K562 (cell line): Measurements from ENCODE around the gene TM9SF4. TPM values are rescaled to one million over a fixed set of nuclear protein-coding genes. Genes with fewer than 3 reads are reported as not detected.
A peak's percentile ranks its signal among the peaks of the same experiment; 100 is the strongest.

Experiments
- ATAC-seq: fragments of 200-7000 bp; cut with Tn5 transposase; 3 replicates; pipeline ENCODE4 v1.9.1; 2020; ENCODE audit warnings: moderate library complexity
- BruUV-seq: library from RNA; stranded (reverse); fragments of 400-500 nt; replicated peaks from 2 replicates; lab custom pipeline; 2021; lab: Mats Ljungman, UMichigan
- CTCF ChIA-PET: fragments of 300-600 bp; formaldehyde crosslinking; extraction: SDS; loops from one replicate; lab custom pipeline; 2021; ENCODE audit warnings: low intra/inter-chr PET ratio; lab: Yijun Ruan, JAX
- POLR2A ChIA-PET: fragments of 300-600, 350-650 bp; sonication (Branson Sonifier 250); formaldehyde crosslinking; extraction: SDS; loops from one replicate; lab custom pipeline; 2021; ENCODE audit warnings: antibody characterized with exemption, inconsistent platforms; lab: Yijun Ruan, JAX
- DNase-seq, 4 experiments: peaks; one replicate each; pipeline versions ENCODE4 v3.0.0 to v3.0.0-alpha.2; 2011 to 2018; ENCODE audit warnings: low spot score in 3 of 4, mixed read lengths in 3 of 4; ENCODE audit errors: extremely low read depth in 1 of 4
- FAIRE-seq: peaks from 2 replicates; lab custom pipeline; 2011; peaks lifted over from hg19 to GRCh38; lab: Jason Lieb, UNC
- H2AFZ ChIP-seq: 2 replicates; pipeline ENCODE4 v1.6.0; 2011; ENCODE audit warnings: low read depth, low read length, control low read depth, inconsistent platforms
- H3K27ac ChIP-seq: fragments of 200-600 bp; 3 replicates; pipeline ENCODE4 v1.8.0; 2011; ENCODE audit warnings: low read depth, mild to moderate bottlenecking, control low read depth, inconsistent platforms, low read length, moderate library complexity, mixed read lengths; ENCODE audit errors: extremely low read depth
- H3K27me3 ChIP-seq, 2 experiments: fragments of 300-600 bp in 1 of 2; 2 replicates in 1 of 2; 3 replicates in 1 of 2; pipeline versions ENCODE4 v1.6.0 to v1.8.0; 2011; ENCODE audit warnings: inconsistent platforms in 2 of 2, low read length in 2 of 2, mild to moderate bottlenecking in 1 of 2, mixed read lengths in 1 of 2, moderate library complexity in 1 of 2; ENCODE audit not compliant: control insufficient read depth in 2 of 2, insufficient read depth in 2 of 2
- H3K36me3 ChIP-seq: fragments of 300-600 bp; 3 replicates; pipeline ENCODE4 v1.8.0; 2011; ENCODE audit warnings: mild to moderate bottlenecking, low read length, inconsistent platforms; ENCODE audit not compliant: control insufficient read depth, insufficient read depth
- H3K4me1 ChIP-seq, 2 experiments: fragments of 200-600 bp in 1 of 2; replicated peaks in 1 of 2; 2 replicates in 1 of 2; 3 replicates in 1 of 2; pipeline versions ENCODE4 v1.5.1 to v1.8.0; 2011; ENCODE audit warnings: inconsistent platforms in 2 of 2, low read length in 2 of 2, mild to moderate bottlenecking in 1 of 2, mixed read lengths in 1 of 2, moderate library complexity in 1 of 2; ENCODE audit not compliant: control insufficient read depth in 2 of 2, insufficient read depth in 2 of 2
- H3K4me2 ChIP-seq: 2 replicates; pipeline ENCODE4 v1.6.1; 2011; ENCODE audit warnings: low read length, control low read depth, inconsistent platforms, mixed read lengths; ENCODE audit not compliant: insufficient read depth
- H3K4me3 ChIP-seq: fragments of 200-600 bp; sonication (generic), shearing (Covaris generic); 2 replicates; pipeline ENCODE4 v1.5.1; 2016; ENCODE audit warnings: control low read depth, inconsistent platforms
- H3K79me2 ChIP-seq: fragments of 200-600 bp; 3 replicates; pipeline ENCODE4 v1.8.0; 2011; ENCODE audit warnings: low read length, inconsistent platforms; ENCODE audit not compliant: control insufficient read depth, insufficient read depth
- H3K9ac ChIP-seq, 2 experiments: 2 replicates each; pipeline versions ENCODE4 v1.6.0 to v1.6.1; 2011; ENCODE audit warnings: low read depth in 2 of 2, low read length in 2 of 2, control low read depth in 1 of 2, inconsistent platforms in 1 of 2, mild to moderate bottlenecking in 1 of 2, mixed read lengths in 1 of 2; ENCODE audit not compliant: insufficient read depth in 1 of 2
- H3K9me1 ChIP-seq: one replicate; pipeline ENCODE4 v1.6.0; 2011; ENCODE audit warnings: inconsistent platforms, mild to moderate bottlenecking, low read length, moderate library complexity; ENCODE audit not compliant: control insufficient read depth, insufficient read depth
- H3K9me3 ChIP-seq: replicated peaks from 2 replicates; pipeline ENCODE4 v1.5.1; 2011; ENCODE audit warnings: low read depth, low read length, inconsistent platforms; ENCODE audit not compliant: control insufficient read depth, insufficient read depth
- H4K20me1 ChIP-seq: replicated peaks from 2 replicates; pipeline ENCODE4 v1.6.1; 2011; ENCODE audit warnings: low read length, inconsistent platforms, mixed read lengths; ENCODE audit not compliant: control insufficient read depth, insufficient read depth
- HDAC8 ChIP-seq: fragments of 450-650 bp; IDR thresholded peaks from 2 replicates; pipeline ENCODE4 v1.6.1; 2016; ENCODE audit warnings: mild to moderate bottlenecking, missing genetic modification characterization, moderate library complexity, missing compliant biosample characterization
- MEF2D ChIP-seq: conservative IDR thresholded peaks from 2 replicates; pipeline ENCODE4 v1.6.1; 2016; ENCODE audit warnings: low read depth, missing genetic modification characterization, missing compliant biosample characterization
- NCOA2 ChIP-seq, 2 experiments: fragments of 450-650 bp; IDR thresholded peaks; 2 replicates each; pipeline ENCODE4 v1.6.1; 2018; ENCODE audit warnings: mild to moderate bottlenecking in 2 of 2, moderate library complexity in 1 of 2; ENCODE audit not compliant: partially characterized antibody in 2 of 2
- POLR2AphosphoS2 ChIP-seq: IDR thresholded peaks from 2 replicates; pipeline ENCODE4 v1.6.1; 2012; ENCODE audit warnings: low read length, improper control_type of control experiment
- TAF9B ChIP-seq: fragments of 450-650 bp; IDR thresholded peaks from 2 replicates; pipeline ENCODE4 v1.6.1; 2018; ENCODE audit warnings: mild to moderate bottlenecking; ENCODE audit not compliant: partially characterized antibody
- ZHX1 ChIP-seq: fragments of 150-350 bp; conservative IDR thresholded peaks from 2 replicates; pipeline ENCODE4 v1.6.1; 2014; ENCODE audit warnings: low read length
- ZNF384 ChIP-seq: IDR thresholded peaks from 2 replicates; pipeline ENCODE4 v1.6.1; 2012; ENCODE audit warnings: low read depth, low read length, improper control_type of control experiment
- WGBS: fragments of 100-300 bp; shearing (Covaris generic); methylation state at CpG from one replicate; pipeline ENCODE4 v1.1.6; 2016; ENCODE audit warnings: low coverage, mixed read lengths; ENCODE audit not compliant: insufficient coverage; ENCODE audit errors: missing lambda C conversion rate; 5-methylcytosine and 5-hydroxymethylcytosine counted together
- in situ Hi-C: fragments of 300-500 bp; cut with MboI; formaldehyde crosslinking; loops from 4 replicates; pipeline ENCODE4 v1.15.0; 2018; ENCODE audit warnings: inconsistent platforms, mixed read lengths
- intact Hi-C: fragments of 100-400 bp; cut with micrococcal nuclease; formaldehyde crosslinking; loops from 2 replicates; pipeline ENCODE4 v1.14.2; 2022
- polyA plus RNA-seq, 8 experiments: library from polyadenylated mRNA; depleted of rRNA in 4 of 8; stranded (reverse) in 5 of 8; unstranded in 3 of 8; fragments of >200 nt; fragmentation: Nextera tagmentation in 2 of 8; fragmentation: Illumina TruSeq in 1 of 8; extraction: Ambion mirVana in 2 of 8; extraction: Trizol in 1 of 8; gene quantifications; 2 replicates each; pipeline versions ENCODE4 v1.2.1 to v1.2.3, GENCODE V29; 2011 to 2014; ENCODE audit warnings: inconsistent platforms in 1 of 8, missing spikeins in 1 of 8
- total RNA-seq, 7 experiments: library from RNA; depleted of rRNA in 6 of 7; stranded (reverse); fragments of >200 nt in 6 of 7; fragmentation: Illumina TruSeq in 2 of 7; extraction: Trizol in 2 of 7; gene quantifications; 2 replicates each; pipeline versions ENCODE4 v1.2.1 to v1.2.3, GENCODE V29; 2011 to 2021; ENCODE audit warnings: low replicate concordance in 1 of 7
- TF ChIP-seq, protein P1 (sequence below): fragments of 450-650 bp; IDR thresholded peaks from 2 replicates; pipeline ENCODE4 v1.6.1; 2014; ENCODE audit warnings: low read depth, mild to moderate bottlenecking, moderate library complexity, borderline replicate concordance
- TF ChIP-seq, protein P2 (sequence below): fragments of 250-450 bp; sonication (Bioruptor Pico); IDR thresholded peaks from 2 replicates; pipeline ENCODE4 v1.4.0; 2020; ENCODE audit warnings: mild to moderate bottlenecking, moderate library complexity

TM9SF4 gene
- total and polyA plus RNA-seq, 9 of the 15 experiments (the other 6 are each of a cell fraction or from before 2014, with no cell fraction given): 14.5 to 46.3 (median 26.9) TPM

- no TSS peak for BruUV-seq
- ATAC-seq: no peak
- H3K9me3 ChIP-seq: no peaks in the 10 kb centered on the region
- no peak for FAIRE-seq
- no peak overlapping the region for H3K27ac ChIP-seq
- H3K4me2 ChIP-seq: no peak overlapping the region
- intact Hi-C loops: no loop called here
- peaks cover 30 to 59% of the 10 kb centered on the region in 2 experiments; a peak in 4 of 5 replicates for H3K27me3 ChIP-seq
- in situ Hi-C loops: no loop called here
- H3K79me2 ChIP-seq: no peaks in the 10 kb centered on the region
- ChIA-PET POLR2A (interaction anchor here (0.5 kb wide), 1 partner anchor 248 kb away, joined by 3 read pairs; no protein-coding TSS in a partner anchor), CTCF (no interaction called here)
- no peak overlapping the region for H3K4me3 ChIP-seq
- H3K9me1 ChIP-seq: no peaks in the 10 kb centered on the region
- no peaks in the 10 kb centered on the region; a peak in 2 of 5 replicates for H3K4me1 ChIP-seq
- DNase-seq: no peak
- no peak overlapping the region for H3K9ac ChIP-seq
- H3K36me3 ChIP-seq: no peaks in the 10 kb centered on the region
- WGBS: 7% methylated on average over 6 of the region's 6 CpGs
- no peak for TF ChIP-seq MEF2D (tag)
- TF ChIP-seq POLR2AphosphoS2: no peak
- peak; percentile 30; the same call in 1 of the 2 replicates for TF ChIP-seq ZNF384
- no peaks in the 10 kb centered on the region for H4K20me1 ChIP-seq
- no peak overlapping the region for H2AFZ ChIP-seq
These were observed 37.3 kb upstream of the TM9SF4 start for GRCh38 chr20:32072168-32072750.

- in situ Hi-C loops: no loop called here
- no peak overlapping the region for H3K27ac ChIP-seq
- no peaks in the 10 kb centered on the region for H3K79me2 ChIP-seq
- no peaks in the 10 kb centered on the region for H3K36me3 ChIP-seq
- H4K20me1 ChIP-seq: no peaks in the 10 kb centered on the region
- DNase-seq: no peak
- BruUV-seq: no TSS peak
- no peak overlapping the region for H3K9ac ChIP-seq
- no peak overlapping the region for H3K4me2 ChIP-seq
- no peaks in the 10 kb centered on the region; a peak in 2 of 5 replicates for H3K4me1 ChIP-seq
- WGBS: 0% methylated on average over 1 of the region's 1 CpG
- H3K4me3 ChIP-seq: no peak overlapping the region
- no peaks in the 10 kb centered on the region for H3K9me1 ChIP-seq
- no peaks in the 10 kb centered on the region for H3K9me3 ChIP-seq
- peaks cover 29 to 60% of the 10 kb centered on the region in 2 experiments for H3K27me3 ChIP-seq
- intact Hi-C loops: no loop called here
- no peak for FAIRE-seq
- H2AFZ ChIP-seq: no peak overlapping the region
- CTCF ChIA-PET: no interaction called here
- ATAC-seq: no peak
- POLR2A ChIA-PET: interaction anchor here (0.6 kb wide), 1 partner anchor 16 kb away, joined by 3 read pairs; no protein-coding TSS in a partner anchor
- TF ChIP-seq, protein P1, sequence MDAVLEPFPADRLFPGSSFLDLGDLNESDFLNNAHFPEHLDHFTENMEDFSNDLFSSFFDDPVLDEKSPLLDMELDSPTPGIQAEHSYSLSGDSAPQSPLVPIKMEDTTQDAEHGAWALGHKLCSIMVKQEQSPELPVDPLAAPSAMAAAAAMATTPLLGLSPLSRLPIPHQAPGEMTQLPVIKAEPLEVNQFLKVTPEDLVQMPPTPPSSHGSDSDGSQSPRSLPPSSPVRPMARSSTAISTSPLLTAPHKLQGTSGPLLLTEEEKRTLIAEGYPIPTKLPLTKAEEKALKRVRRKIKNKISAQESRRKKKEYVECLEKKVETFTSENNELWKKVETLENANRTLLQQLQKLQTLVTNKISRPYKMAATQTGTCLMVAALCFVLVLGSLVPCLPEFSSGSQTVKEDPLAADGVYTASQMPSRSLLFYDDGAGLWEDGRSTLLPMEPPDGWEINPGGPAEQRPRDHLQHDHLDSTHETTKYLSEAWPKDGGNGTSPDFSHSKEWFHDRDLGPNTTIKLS: no peak
- TF ChIP-seq HDAC8 (tag): no peak
- TF ChIP-seq, protein P2, sequence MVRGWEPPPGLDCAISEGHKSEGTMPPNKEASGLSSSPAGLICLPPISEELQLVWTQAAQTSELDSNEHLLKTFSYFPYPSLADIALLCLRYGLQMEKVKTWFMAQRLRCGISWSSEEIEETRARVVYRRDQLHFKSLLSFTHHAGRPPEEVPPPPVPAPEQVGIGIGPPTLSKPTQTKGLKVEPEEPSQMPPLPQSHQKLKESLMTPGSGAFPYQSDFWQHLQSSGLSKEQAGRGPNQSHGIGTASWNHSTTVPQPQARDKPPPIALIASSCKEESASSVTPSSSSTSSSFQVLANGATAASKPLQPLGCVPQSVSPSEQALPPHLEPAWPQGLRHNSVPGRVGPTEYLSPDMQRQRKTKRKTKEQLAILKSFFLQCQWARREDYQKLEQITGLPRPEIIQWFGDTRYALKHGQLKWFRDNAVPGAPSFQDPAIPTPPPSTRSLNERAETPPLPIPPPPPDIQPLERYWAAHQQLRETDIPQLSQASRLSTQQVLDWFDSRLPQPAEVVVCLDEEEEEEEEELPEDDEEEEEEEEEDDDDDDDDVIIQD (CRISPR knock-in tag): no peak
- no peak for TF ChIP-seq TAF9B
- TF ChIP-seq NCOA2 (IDR thresholded peaks at IDR 0.05; ENCODE audit: partially characterized antibody in 2 of 2): no peak
- no peak for TF ChIP-seq ZHX1
These were observed 34.0 kb upstream of the TM9SF4 start for GRCh38 chr20:32075534-32075933.
